H9 (cell line): ENCODE data around the gene ST3GAL5. TPM values are rescaled to one million over a fixed set of nuclear protein-coding genes. Genes with fewer than 3 reads are reported as not detected.

Experiments used
- DNase-seq: peaks from one replicate; pipeline ENCODE4 v3.0.0-alpha.2; 2017
- H2AFZ ChIP-seq: one replicate; pipeline ENCODE4 v1.6.1; 2013; ENCODE audit warnings: mild to moderate bottlenecking, low read length, control low read depth, moderate library complexity
- H2AK5ac ChIP-seq: 2 replicates; pipeline ENCODE4 v1.6.1; 2013; ENCODE audit warnings: low read length, control low read depth, mixed read lengths; ENCODE audit not compliant: insufficient read length
- H2BK120ac ChIP-seq: one replicate; pipeline ENCODE4 v1.6.1; 2013; ENCODE audit warnings: low read depth, mild to moderate bottlenecking, low read length, control low read depth, inconsistent platforms; ENCODE audit not compliant: poor library complexity, severe bottlenecking
- H2BK12ac ChIP-seq: 2 replicates; pipeline ENCODE4 v1.6.1; 2013; ENCODE audit warnings: low read length, control low read depth, mixed read lengths, low read depth; ENCODE audit not compliant: insufficient read length
- H2BK15ac ChIP-seq: 2 replicates; pipeline ENCODE4 v1.6.1; 2013; ENCODE audit warnings: low read depth, low read length, control low read depth
- H2BK20ac ChIP-seq: one replicate; pipeline ENCODE4 v1.6.1; 2013; ENCODE audit warnings: low read depth, mild to moderate bottlenecking, low read length, control low read depth, inconsistent platforms; ENCODE audit not compliant: poor library complexity, severe bottlenecking
- H2BK5ac ChIP-seq: 2 replicates; pipeline ENCODE4 v1.6.1; 2013; ENCODE audit warnings: low read length, control low read depth, mixed read lengths; ENCODE audit not compliant: insufficient read length
- H3K14ac ChIP-seq: 2 replicates; pipeline ENCODE4 v1.6.1; 2013; ENCODE audit warnings: low read length, control low read depth; ENCODE audit not compliant: insufficient read depth
- H3K18ac ChIP-seq: 2 replicates; pipeline ENCODE4 v1.6.1; 2013; ENCODE audit warnings: low read depth, mild to moderate bottlenecking, mixed read lengths, low read length, control low read depth; ENCODE audit not compliant: insufficient read length
- H3K23ac ChIP-seq: 2 replicates; pipeline ENCODE4 v1.6.1; 2013; ENCODE audit warnings: low read length, control low read depth, mixed read lengths, low read depth; ENCODE audit not compliant: insufficient read length
- H3K23me2 ChIP-seq: 2 replicates; pipeline ENCODE4 v1.6.1; 2013; ENCODE audit warnings: low read depth, mild to moderate bottlenecking, mixed read lengths, low read length, control low read depth; ENCODE audit not compliant: insufficient read length, poor library complexity, severe bottlenecking
- H3K27ac ChIP-seq: 2 replicates; pipeline ENCODE4 v1.5.1; 2013; ENCODE audit warnings: low read length, control low read depth, mixed read lengths, low read depth; ENCODE audit not compliant: insufficient read length
- H3K27me3 ChIP-seq: 2 replicates; pipeline ENCODE4 v1.6.1; 2013; ENCODE audit warnings: low read length, control low read depth, inconsistent platforms; ENCODE audit not compliant: insufficient read depth
- H3K4ac ChIP-seq: 2 replicates; pipeline ENCODE4 v1.6.1; 2013; ENCODE audit warnings: low read depth, mild to moderate bottlenecking, control low read depth, inconsistent platforms, low read length, moderate library complexity
- H3K4me1 ChIP-seq: 2 replicates; pipeline ENCODE4 v1.6.1; 2013; ENCODE audit warnings: low read length, control low read depth, inconsistent platforms; ENCODE audit not compliant: insufficient read depth
- H3K4me2 ChIP-seq: 2 replicates; pipeline ENCODE4 v1.6.1; 2013; ENCODE audit warnings: low read length, control low read depth, mixed read lengths; ENCODE audit not compliant: insufficient read length, insufficient read depth
- H3K56ac ChIP-seq: 2 replicates; pipeline ENCODE4 v1.6.1; 2013; ENCODE audit warnings: low read depth, mild to moderate bottlenecking, mixed read lengths, low read length, control low read depth; ENCODE audit not compliant: insufficient read length
- H3K79me1 ChIP-seq: 2 replicates; pipeline ENCODE4 v1.6.1; 2013; ENCODE audit warnings: low read depth, mild to moderate bottlenecking, moderate library complexity, low read length, control low read depth, inconsistent platforms; ENCODE audit not compliant: insufficient read depth, poor library complexity, severe bottlenecking
- H3K79me2 ChIP-seq: 2 replicates; pipeline ENCODE4 v1.6.1; 2013; ENCODE audit warnings: low read length, control low read depth, inconsistent platforms; ENCODE audit not compliant: insufficient read depth
- H3K9ac ChIP-seq: 2 replicates; pipeline ENCODE4 v1.6.1; 2013; ENCODE audit warnings: low read length, control low read depth, mixed read lengths; ENCODE audit not compliant: insufficient read length; ENCODE audit errors: extremely low read depth
- H3K9me3 ChIP-seq: one replicate; pipeline ENCODE4 v1.6.1; 2013; ENCODE audit warnings: low read depth, low read length, inconsistent platforms; ENCODE audit not compliant: control insufficient read depth
- H3T11ph ChIP-seq: one replicate; pipeline ENCODE4 v1.6.1; 2013; ENCODE audit warnings: mild to moderate bottlenecking, low read length, control low read depth, inconsistent platforms
- H4K20me1 ChIP-seq: one replicate; pipeline ENCODE4 v1.6.1; 2013; ENCODE audit not compliant: control insufficient read depth, insufficient read length, insufficient read depth
- H4K5ac ChIP-seq: 2 replicates; pipeline ENCODE4 v1.6.1; 2013; ENCODE audit warnings: low read depth, mild to moderate bottlenecking, mixed read lengths, low read length, control low read depth; ENCODE audit not compliant: insufficient read length
- H4K8ac ChIP-seq: replicated peaks from 2 replicates; pipeline ENCODE4 v1.6.1; 2013; ENCODE audit warnings: low read length, control low read depth, mixed read lengths, low read depth; ENCODE audit not compliant: insufficient read length
- H4K91ac ChIP-seq: 2 replicates; pipeline ENCODE4 v1.6.1; 2013; ENCODE audit warnings: low read depth, mild to moderate bottlenecking, moderate library complexity, mixed read lengths, low read length, control low read depth; ENCODE audit not compliant: insufficient read length
- H3K27ac Mint-ChIP-seq, 3 experiments: 2 replicates in 2 of 3; 3 replicates in 1 of 3; pipeline ENCODE4 v1.8.0; 2020 to 2021; ENCODE audit warnings: mixed read lengths in 3 of 3, mild to moderate bottlenecking in 1 of 3, moderate library complexity in 1 of 3
- H3K27me3 Mint-ChIP-seq: 2 replicates; pipeline ENCODE4 v1.8.0; 2021; ENCODE audit warnings: low read depth, mild to moderate bottlenecking, moderate library complexity, mixed read lengths
- H3K36me3 Mint-ChIP-seq, 3 experiments: 2 replicates in 2 of 3; 3 replicates in 1 of 3; pipeline ENCODE4 v1.8.0; 2020 to 2021; ENCODE audit warnings: low read depth in 3 of 3, mixed read lengths in 3 of 3; ENCODE audit not compliant: insufficient read depth in 1 of 3
- H3K4me1 Mint-ChIP-seq, 2 experiments: 2 replicates each; pipeline ENCODE4 v1.8.0; 2020; ENCODE audit warnings: mixed read lengths in 2 of 2
- H3K4me3 Mint-ChIP-seq, 2 experiments: 2 replicates in 1 of 2; 3 replicates in 1 of 2; pipeline ENCODE4 v1.8.0; 2020 to 2021; ENCODE audit warnings: mild to moderate bottlenecking in 2 of 2, mixed read lengths in 2 of 2, moderate library complexity in 1 of 2
- H3K9me3 Mint-ChIP-seq, 2 experiments: 2 replicates in 1 of 2; 3 replicates in 1 of 2; pipeline ENCODE4 v1.8.0; 2020; ENCODE audit warnings: mild to moderate bottlenecking in 2 of 2, mixed read lengths in 2 of 2, moderate library complexity in 1 of 2
- CTCF ChIP-seq: fragments of 200-600 bp; sonication (generic); conservative IDR thresholded peaks from 3 replicates; pipeline ENCODE4 v1.8.0; 2021; ENCODE audit warnings: antibody characterized with exemption, mild to moderate bottlenecking
- whole genome bisulfite sequencing: extraction: QIAGEN DNeasy Blood & Tissue Kit; methylation state at CpG from one replicate; pipeline ENCODE4 v1.1.7; 2013; ENCODE audit warnings: missing lambda C conversion rate, low lambda C conversion rate, mixed read lengths; ENCODE audit not compliant: insufficient read length; ENCODE audit errors: extremely low coverage; 5-methylcytosine and 5-hydroxymethylcytosine counted together
- total RNA-seq: library from RNA; stranded (reverse); gene quantifications from 2 replicates; pipeline ENCODE4 v1.2.1, GENCODE V29; 2021

Gene ST3GAL5
- total RNA-seq, 1 experiment from 2014 or later, result 3.3 TPM

GRCh38 chr2:85802354-85803103, 86.3 kb downstream of the ST3GAL5 start:
- Histone ChIP-seq H3K79me2 (no peaks in the 10 kb centered on the region), H2AK5ac (no peak overlapping the region), H3T11ph (no peak overlapping the region), H3K18ac (no peak overlapping the region), H4K8ac (no peak overlapping the region), H2BK120ac (no peak overlapping the region), H2BK15ac (no peak overlapping the region), H3K23me2 (no peaks in the 10 kb centered on the region), H3K9me3 (no peaks in the 10 kb centered on the region), H2BK12ac (no peak overlapping the region), H3K27ac (no peak overlapping the region), H3K23ac (no peak overlapping the region), H3K4me2 (no peak overlapping the region), H3K56ac (no peak overlapping the region), H2BK20ac (no peak overlapping the region), H3K4me1 (no peaks in the 10 kb centered on the region), H3K27me3 (no peaks in the 10 kb centered on the region), H3K14ac (no peak overlapping the region; the same call in 1 of the 2 replicates), H2AFZ (no peak overlapping the region), H4K5ac (no peak overlapping the region), H3K79me1 (no peaks in the 10 kb centered on the region), H2BK5ac (no peak overlapping the region), H4K20me1 (no peaks in the 10 kb centered on the region), H3K4ac (no peak overlapping the region), H3K9ac (no peak overlapping the region), H4K91ac (no peak overlapping the region)
- Mint-ChIP-seq H3K36me3 (no peaks in the 10 kb centered on the region; a peak in 1 of 7 replicates), H3K9me3 (peaks cover 0 to 4% of the 10 kb centered on the region in 2 experiments; a peak in 1 of 5 replicates), H3K27me3 (peaks cover 29% of the 10 kb centered on the region), H3K27ac (no peak overlapping the region), H3K4me3 (no peak overlapping the region), H3K4me1 (0 out of 4 replicates have a peak, but pooled peaks cover 2 to 3% of the 10 kb centered on the region in 2 experiments)
- no CpG with 5 or more reads among the region's 9 CpGs for WGBS
- no peak for TF ChIP-seq CTCF
- DNase-seq, result no peak
